HFF-Myc (cell line): ENCODE data around the gene TELO2.

Experiments used
- DNase-seq: peaks from one replicate; pipeline ENCODE4 v3.0.0-alpha.2; 2011; ENCODE audit warnings: low read depth; ENCODE audit errors: extremely low read depth
- H3K4me3 ChIP-seq: replicated peaks from 2 replicates; pipeline ENCODE4 v1.5.1; 2011; ENCODE audit warnings: low read depth, mild to moderate bottlenecking, control low read depth, low read length
- TF ChIP-seq, protein P1 (sequence below): IDR thresholded peaks from 2 replicates; pipeline ENCODE4 v1.5.1; 2012; ENCODE audit warnings: mild to moderate bottlenecking, low read depth, low read length, control low read depth; ENCODE audit errors: missing control alignments

Gene TELO2

DNA sequence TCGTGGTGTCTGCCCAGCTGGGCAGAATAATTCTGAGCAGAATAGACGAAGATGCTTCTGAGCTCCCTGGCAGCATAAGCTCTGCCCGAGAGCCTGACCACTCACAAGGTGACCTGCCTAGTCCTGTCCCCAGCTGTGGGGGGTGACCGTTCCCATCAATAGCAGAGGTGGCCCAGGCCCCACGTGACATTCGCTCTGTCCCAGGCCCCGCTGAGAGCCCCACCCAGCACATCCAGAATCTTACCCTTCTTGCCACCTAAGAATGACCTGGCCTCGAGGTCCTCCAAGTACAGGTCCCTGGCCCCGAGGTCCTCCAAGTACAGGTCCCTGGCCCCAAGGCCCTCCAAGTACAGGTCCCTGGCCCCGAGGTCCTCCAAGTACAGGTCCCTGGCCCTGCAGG lies 39.6 kb downstream of the TELO2 start:
- TF ChIP-seq, protein P1, sequence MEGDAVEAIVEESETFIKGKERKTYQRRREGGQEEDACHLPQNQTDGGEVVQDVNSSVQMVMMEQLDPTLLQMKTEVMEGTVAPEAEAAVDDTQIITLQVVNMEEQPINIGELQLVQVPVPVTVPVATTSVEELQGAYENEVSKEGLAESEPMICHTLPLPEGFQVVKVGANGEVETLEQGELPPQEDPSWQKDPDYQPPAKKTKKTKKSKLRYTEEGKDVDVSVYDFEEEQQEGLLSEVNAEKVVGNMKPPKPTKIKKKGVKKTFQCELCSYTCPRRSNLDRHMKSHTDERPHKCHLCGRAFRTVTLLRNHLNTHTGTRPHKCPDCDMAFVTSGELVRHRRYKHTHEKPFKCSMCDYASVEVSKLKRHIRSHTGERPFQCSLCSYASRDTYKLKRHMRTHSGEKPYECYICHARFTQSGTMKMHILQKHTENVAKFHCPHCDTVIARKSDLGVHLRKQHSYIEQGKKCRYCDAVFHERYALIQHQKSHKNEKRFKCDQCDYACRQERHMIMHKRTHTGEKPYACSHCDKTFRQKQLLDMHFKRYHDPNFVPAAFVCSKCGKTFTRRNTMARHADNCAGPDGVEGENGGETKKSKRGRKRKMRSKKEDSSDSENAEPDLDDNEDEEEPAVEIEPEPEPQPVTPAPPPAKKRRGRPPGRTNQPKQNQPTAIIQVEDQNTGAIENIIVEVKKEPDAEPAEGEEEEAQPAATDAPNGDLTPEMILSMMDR, result no peak
- peak overlapping the region; percentile 85 for H3K4me3 ChIP-seq
- DNase-seq, result no peak

GRCh38 chr16:1533443-1533951 lies 40.3 kb downstream of the TELO2 start, which contains the start of gene TMEM204:
Gene TMEM204, plus strand, starts transcription at chr16:1533666. Its CDS starts 610 bp downstream, at chr16:1534276.
- TF ChIP-seq, protein P1, result no peak
- H3K4me3 ChIP-seq, result peak within 1 kb of the TSS; percentile 85
- peak; percentile 67 for DNase-seq

DNA sequence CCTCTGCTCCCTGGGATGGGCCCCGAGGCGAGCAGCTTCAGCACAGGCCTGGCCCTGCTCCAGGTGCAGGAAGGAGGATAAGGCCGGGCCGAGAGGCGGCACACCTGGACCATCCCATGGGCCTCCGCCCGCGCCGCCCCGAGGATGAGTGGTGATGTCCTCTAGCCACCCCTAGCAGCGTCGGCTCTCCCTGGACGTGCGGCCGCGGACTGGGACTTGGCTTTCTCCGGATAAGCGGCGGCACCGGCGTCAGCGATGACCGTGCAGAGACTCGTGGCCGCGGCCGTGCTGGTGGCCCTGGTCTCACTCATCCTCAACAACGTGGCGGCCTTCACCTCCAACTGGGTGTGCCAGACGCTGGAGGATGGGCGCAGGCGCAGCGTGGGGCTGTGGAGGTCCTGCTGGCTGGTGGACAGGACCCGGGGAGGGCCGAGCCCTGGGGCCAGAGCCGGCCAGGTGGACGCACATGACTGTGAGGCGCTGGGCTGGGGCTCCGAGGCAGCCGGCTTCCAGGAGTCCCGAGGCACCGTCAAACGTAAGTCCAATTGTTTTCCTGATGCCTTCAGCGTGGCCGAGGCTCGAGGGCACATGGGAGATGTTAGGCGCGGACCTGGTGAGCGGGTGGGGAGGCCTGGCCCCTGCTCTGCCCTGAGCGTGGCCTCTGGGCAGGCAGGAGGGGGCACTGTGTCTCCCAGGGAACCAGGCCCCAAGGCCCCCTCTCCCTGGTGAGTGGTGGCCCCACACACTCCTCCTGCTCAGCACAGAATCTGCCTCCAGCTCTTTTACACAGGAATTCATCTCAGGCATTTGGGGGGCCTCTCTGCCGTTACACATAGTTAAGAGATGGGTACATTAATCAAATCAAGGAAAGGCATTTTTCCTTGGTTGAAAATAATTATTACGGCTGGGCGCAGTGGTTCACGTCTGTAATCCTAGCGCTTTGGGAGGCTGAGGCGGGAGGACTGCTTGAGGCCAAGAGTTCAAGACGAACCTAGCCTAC lies 41.2 kb downstream of the TELO2 start:
- TF ChIP-seq, protein P1, result no peak
- no peak for DNase-seq
- H3K4me3 ChIP-seq, result peak overlapping the region; percentile 85

DNA sequence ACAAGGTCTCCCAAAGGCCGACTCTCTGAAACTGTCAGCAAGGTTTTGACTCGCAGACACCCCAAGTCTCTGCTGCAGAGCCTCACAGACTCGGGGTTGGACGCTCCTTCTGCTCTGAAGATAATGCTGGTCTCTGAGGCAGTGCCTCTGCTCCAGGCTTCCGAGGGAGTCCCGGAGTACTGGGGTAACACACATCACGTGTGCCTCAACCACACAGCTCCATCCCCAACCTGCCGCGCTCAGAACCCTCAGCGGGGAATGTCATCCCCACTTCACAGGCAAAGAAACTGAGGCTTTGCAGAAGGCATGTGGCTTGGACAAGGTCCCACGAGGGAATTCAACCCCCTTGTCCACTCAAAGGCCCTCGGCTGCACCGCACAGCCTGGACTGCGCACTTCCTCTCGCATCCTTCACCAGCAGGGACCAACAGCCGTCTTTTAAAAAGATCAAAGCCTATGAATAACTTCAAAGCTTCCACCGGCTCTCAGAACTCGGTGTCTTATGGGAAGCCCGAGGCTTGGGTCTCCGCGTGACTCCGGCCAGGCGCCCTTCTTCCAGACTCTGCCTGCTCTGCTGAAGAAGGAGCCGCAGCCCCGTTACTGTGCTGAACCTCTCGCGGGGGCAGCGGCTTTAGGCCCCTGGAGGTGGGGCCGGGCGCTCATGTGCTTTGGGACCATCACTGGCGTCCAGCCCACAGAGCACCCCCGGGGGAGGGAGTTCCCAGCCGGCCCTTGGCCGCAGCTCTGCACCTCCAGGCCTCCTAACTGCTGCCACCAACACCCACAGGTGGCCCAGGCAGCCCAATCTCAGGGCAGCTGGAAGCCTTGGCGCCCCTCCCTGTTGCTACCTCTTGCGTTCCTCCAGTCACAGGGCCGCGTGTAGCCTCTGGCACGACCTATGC lies 42.5 kb downstream of the TELO2 start:
- peak overlapping the region; percentile 85 for H3K4me3 ChIP-seq
- no peak for DNase-seq
- TF ChIP-seq, protein P1, result no peak

DNA sequence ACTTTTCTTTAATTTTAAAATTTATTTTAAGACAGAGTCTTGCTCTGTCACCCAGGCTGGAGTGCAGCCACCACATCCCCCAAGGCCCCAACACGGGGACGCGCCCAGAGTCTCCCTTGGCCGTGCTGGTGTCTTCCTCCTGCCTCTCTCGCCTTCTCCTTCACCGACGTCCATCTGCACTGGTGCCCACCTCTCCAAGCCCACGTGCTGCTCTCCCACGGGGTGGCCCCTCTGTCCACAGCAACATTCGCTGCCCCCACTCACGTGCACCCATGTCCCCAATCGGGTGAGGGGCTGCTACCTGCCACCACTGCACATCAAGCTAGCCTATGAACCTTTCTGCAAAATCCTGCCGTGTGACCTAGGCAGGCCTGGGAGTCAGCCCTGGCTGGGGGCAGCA lies 43.4 kb downstream of the TELO2 start:
- no peak for DNase-seq
- H3K4me3 ChIP-seq, result peak overlapping the region; percentile 85
- TF ChIP-seq, protein P1, result no peak

GRCh38 chr16:1537138-1537577 lies 44.0 kb downstream of the TELO2 start:
- H3K4me3 ChIP-seq, result peak overlapping the region; percentile 85
- TF ChIP-seq, protein P1, result no peak

More at GRCh38 chr16:1537138-1537577, 44.0 kb downstream of the TELO2 start:
- no peak for DNase-seq
